ENCODE results near the gene MAT2B. TPM values are rescaled to one million over a fixed set of nuclear protein-coding genes. Genes with fewer than 3 reads are reported as not detected.
A peak's percentile ranks its signal among the peaks of the same experiment; 100 is the strongest.

MAT2B gene
- total and polyA plus RNA-seq, 9 of the 15 experiments (the other 6 are each of a cell fraction or from before 2014, with no cell fraction given): 32.0 to 57.7 (median 43.6) TPM

DNA sequence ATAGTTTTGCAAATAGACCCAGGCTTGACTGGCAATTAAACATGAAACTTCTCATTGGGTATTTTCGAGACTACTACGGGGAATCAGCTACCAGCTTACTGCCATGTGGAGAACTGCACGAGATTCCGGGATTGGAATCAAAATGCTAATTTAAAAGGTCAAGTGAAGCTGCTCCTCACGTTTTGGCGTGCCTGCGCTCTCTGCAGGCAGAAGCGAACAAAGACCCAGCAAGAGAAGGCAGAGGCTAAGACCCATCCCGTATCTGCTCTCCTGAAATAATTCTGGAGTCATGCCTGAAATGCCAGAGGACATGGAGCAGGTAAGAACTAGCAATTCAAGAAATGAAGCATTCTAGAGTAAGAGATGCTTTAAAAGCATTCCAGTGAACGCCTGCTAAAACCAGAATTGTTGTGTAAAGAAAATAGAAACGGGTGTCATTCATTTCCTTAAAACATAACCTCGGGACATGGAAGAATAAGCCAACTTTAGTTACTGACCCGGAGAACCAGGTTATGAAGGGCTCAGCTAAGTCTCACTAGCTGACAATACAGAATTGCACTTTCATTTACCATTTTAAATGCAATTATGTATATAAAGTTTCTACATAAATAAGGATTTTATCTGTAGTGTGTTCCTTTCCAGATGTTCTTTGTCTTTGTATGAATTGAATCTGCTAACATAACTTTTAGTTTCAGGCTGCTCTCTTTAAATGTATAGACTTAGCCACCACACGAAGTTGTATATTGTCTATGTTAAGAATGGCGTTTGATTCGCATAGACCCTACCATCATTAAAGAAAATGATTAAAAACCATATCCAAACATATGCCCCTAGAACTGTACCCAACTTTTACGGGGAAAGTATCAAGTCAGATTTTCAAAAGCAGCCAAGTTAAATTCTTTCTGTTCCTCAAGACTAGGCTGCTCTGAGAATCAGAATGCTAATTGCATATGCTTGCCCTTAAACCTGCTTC is 2.0 kb upstream of the MAT2B start (continued):
- TF ChIP-seq E2F6 (IDR thresholded peaks at IDR 0.05; ENCODE audit: borderline replicate concordance in 1 of 2, extremely low read depth in 1 of 2, insufficient read depth in 1 of 2, insufficient read length in 1 of 2, low read depth in 1 of 2, low read length in 1 of 2, poor library complexity in 1 of 2, severe bottlenecking in 1 of 2) (no peak), ZNF318 (IDR thresholded peaks at IDR 0.05; ENCODE audit: borderline replicate concordance in 1 of 2, low read depth in 1 of 2) (0 out of 4 replicates have a peak, but pooled peaks of 1 of the 2 experiments have one; percentile 38), POLR2G (IDR thresholded peaks at IDR 0.05; ENCODE audit: low read depth, low read length) (peak; percentile 34; the same call in 1 of the 2 replicates), HDAC1 (IDR thresholded peaks at IDR 0.05) (peak in 1 of 2 experiments; percentile 50; a peak in 2 of 4 replicates), KDM5B (IDR thresholded peaks at IDR 0.05; ENCODE audit: insufficient replicate concordance, low read depth, low read length) (no peak), NFYB (IDR thresholded peaks at IDR 0.05; ENCODE audit: extremely low read depth, insufficient read length) (peak; percentile 50), MAFF (IDR thresholded peaks at IDR 0.05; ENCODE audit: low read length) (no peak), CGGBP1 (CRISPR knock-in tag; IDR thresholded peaks at IDR 0.05) (no peak), TAF9B (IDR thresholded peaks at IDR 0.05; ENCODE audit: partially characterized antibody) (peak; percentile 28), SRF (CRISPR knock-in tag; IDR thresholded peaks at IDR 0.05) (no peak), JUN (IDR thresholded peaks at IDR 0.05; ENCODE audit: borderline replicate concordance, low read depth, low read length) (0 out of 2 replicates have a peak, but pooled peaks have one; percentile 21), JUN (CRISPR knock-in tag; IDR thresholded peaks at IDR 0.05; ENCODE audit: borderline replicate concordance) (no peak)
- TF ChIP-seq, protein P1, sequence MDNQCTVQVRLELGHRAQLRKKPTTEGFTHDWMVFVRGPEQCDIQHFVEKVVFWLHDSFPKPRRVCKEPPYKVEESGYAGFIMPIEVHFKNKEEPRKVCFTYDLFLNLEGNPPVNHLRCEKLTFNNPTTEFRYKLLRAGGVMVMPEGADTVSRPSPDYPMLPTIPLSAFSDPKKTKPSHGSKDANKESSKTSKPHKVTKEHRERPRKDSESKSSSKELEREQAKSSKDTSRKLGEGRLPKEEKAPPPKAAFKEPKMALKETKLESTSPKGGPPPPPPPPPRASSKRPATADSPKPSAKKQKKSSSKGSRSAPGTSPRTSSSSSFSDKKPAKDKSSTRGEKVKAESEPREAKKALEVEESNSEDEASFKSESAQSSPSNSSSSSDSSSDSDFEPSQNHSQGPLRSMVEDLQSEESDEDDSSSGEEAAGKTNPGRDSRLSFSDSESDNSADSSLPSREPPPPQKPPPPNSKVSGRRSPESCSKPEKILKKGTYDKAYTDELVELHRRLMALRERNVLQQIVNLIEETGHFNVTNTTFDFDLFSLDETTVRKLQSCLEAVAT (IDR thresholded peaks at IDR 0.05): peak in 1 of 2 experiments; percentile 85; a peak in 2 of 4 replicates

Measured in K562 (cell line).